Caco-2 (cell line): Measurements from ENCODE around the gene LHX3. TPM values are rescaled to one million over a fixed set of nuclear protein-coding genes. Genes with fewer than 3 reads are reported as not detected.
"Not testable (repeated sequence)": the region's sequence is repeated elsewhere in the genome, so short reads cannot be mapped to it uniquely, and the experiment has no call there.

Experiments
- BruUV-seq: library from RNA; stranded (reverse); fragments of 400-500 nt; replicated peaks from 2 replicates; lab custom pipeline; 2021; lab: Mats Ljungman, UMichigan
- CTCF ChIA-PET: fragments of 300-600 bp; sonication (Branson Sonifier 250); formaldehyde crosslinking; loops from one replicate; lab custom pipeline; 2022; ENCODE audit warnings: antibody characterized with exemption; lab: Charles Lee
- POLR2A ChIA-PET: fragments of 300-600 bp; sonication (Branson Sonifier 250); formaldehyde crosslinking; loops from one replicate; lab custom pipeline; 2022; ENCODE audit warnings: antibody characterized with exemption; lab: Charles Lee
- DNase-seq, 2 experiments: peaks; one replicate each; pipeline versions ENCODE4 v3.0.0 to v3.0.0-alpha.2; 2020 to 2022
- H3K27me3 ChIP-seq: replicated peaks from 2 replicates; pipeline ENCODE4 v1.6.0; 2011; ENCODE audit warnings: low read length; ENCODE audit not compliant: control insufficient read depth, insufficient read depth
- H3K36me3 ChIP-seq: 2 replicates; pipeline ENCODE4 v1.5.1; 2011; ENCODE audit warnings: low read length; ENCODE audit not compliant: control insufficient read depth, insufficient read depth
- H3K4me1 ChIP-seq: fragments of 250-450 bp; sonication (Bioruptor Pico); 2 replicates; pipeline ENCODE4 v1.5.1; 2020; ENCODE audit warnings: mild to moderate bottlenecking
- H3K4me3 ChIP-seq: 2 replicates; pipeline ENCODE4 v1.5.1; 2011; ENCODE audit warnings: low read depth, mild to moderate bottlenecking, control low read depth, low read length
- H3K9me3 ChIP-seq: fragments of 250-450 bp; sonication (Bioruptor Pico); 2 replicates; pipeline ENCODE4 v1.5.1; 2020; ENCODE audit warnings: mild to moderate bottlenecking, moderate library complexity
- H3K27ac Mint-ChIP-seq: one replicate; pipeline ENCODE4 v1.8.0; 2022; ENCODE audit warnings: mixed read lengths; ENCODE audit not compliant: unreplicated experiment
- H3K27me3 Mint-ChIP-seq: one replicate; pipeline ENCODE4 v1.8.0; 2022; ENCODE audit warnings: mixed read lengths; ENCODE audit not compliant: insufficient read depth, unreplicated experiment
- H3K36me3 Mint-ChIP-seq: one replicate; pipeline ENCODE4 v1.8.0; 2022; ENCODE audit warnings: mild to moderate bottlenecking, mixed read lengths; ENCODE audit not compliant: insufficient read depth, unreplicated experiment
- H3K4me1 Mint-ChIP-seq: one replicate; pipeline ENCODE4 v1.8.0; 2022; ENCODE audit warnings: low read depth, mixed read lengths; ENCODE audit not compliant: unreplicated experiment
- H3K4me3 Mint-ChIP-seq: one replicate; pipeline ENCODE4 v1.8.0; 2022; ENCODE audit warnings: mild to moderate bottlenecking, moderate library complexity, mixed read lengths; ENCODE audit not compliant: unreplicated experiment
- H3K9me3 Mint-ChIP-seq: one replicate; pipeline ENCODE4 v1.8.0; 2022; ENCODE audit warnings: mixed read lengths; ENCODE audit not compliant: unreplicated experiment
- intact Hi-C: fragments of 100-400 bp; cut with micrococcal nuclease; formaldehyde crosslinking; loops from one replicate; pipeline ENCODE4 v1.10.0; 2022; ENCODE audit not compliant: unreplicated experiment
- total RNA-seq: library from RNA; stranded (reverse); gene quantifications from 2 replicates; pipeline ENCODE4 v1.2.3, GENCODE V29; 2022
- TF ChIP-seq, protein P1 (sequence below), 2 experiments: fragments of 200-600 bp in 1 of 2; IDR thresholded peaks; 1 replicate in 1 of 2; 2 replicates in 1 of 2; pipeline versions ENCODE4 v1.5.1 to v1.8.0; 2011 to 2022; ENCODE audit warnings: antibody characterized with exemption in 1 of 2, control low read depth in 1 of 2, inconsistent platforms in 1 of 2, low read depth in 1 of 2, low read length in 1 of 2, mild to moderate bottlenecking in 1 of 2, moderate library complexity in 1 of 2; ENCODE audit not compliant: insufficient read depth in 1 of 2, severe bottlenecking in 1 of 2, unreplicated experiment in 1 of 2

Gene LHX3
- total RNA-seq, 1 experiment from 2014 or later: 1.2 TPM

DNA sequence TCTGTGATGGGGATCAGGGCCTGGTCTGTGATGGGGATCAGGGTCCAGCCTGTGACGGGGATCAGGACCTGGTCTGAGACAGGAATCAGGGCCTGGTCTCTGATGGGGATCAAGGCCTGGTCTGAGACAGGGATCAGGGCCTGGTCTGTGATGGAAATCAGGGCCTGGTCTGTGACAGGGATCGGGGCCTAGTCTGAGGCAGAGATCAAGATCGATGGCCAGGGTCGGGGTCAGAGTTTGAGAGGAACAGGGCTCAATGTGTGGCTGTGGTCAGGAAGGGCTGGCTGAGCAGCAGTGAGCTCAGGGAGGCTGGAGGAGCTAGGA lies 52.4 kb downstream of the LHX3 start:
- H3K9me3 Mint-ChIP-seq: no peaks in the 10 kb centered on the region
- H3K4me1 Mint-ChIP-seq: no peaks in the 10 kb centered on the region
- TF ChIP-seq, protein P1, sequence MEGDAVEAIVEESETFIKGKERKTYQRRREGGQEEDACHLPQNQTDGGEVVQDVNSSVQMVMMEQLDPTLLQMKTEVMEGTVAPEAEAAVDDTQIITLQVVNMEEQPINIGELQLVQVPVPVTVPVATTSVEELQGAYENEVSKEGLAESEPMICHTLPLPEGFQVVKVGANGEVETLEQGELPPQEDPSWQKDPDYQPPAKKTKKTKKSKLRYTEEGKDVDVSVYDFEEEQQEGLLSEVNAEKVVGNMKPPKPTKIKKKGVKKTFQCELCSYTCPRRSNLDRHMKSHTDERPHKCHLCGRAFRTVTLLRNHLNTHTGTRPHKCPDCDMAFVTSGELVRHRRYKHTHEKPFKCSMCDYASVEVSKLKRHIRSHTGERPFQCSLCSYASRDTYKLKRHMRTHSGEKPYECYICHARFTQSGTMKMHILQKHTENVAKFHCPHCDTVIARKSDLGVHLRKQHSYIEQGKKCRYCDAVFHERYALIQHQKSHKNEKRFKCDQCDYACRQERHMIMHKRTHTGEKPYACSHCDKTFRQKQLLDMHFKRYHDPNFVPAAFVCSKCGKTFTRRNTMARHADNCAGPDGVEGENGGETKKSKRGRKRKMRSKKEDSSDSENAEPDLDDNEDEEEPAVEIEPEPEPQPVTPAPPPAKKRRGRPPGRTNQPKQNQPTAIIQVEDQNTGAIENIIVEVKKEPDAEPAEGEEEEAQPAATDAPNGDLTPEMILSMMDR (IDR thresholded peaks at IDR 0.05; ENCODE audit: insufficient read depth in 1 of 2, low read depth in 1 of 2, low read length in 1 of 2, severe bottlenecking in 1 of 2, unreplicated experiment in 1 of 2): no peak
- H3K4me3 ChIP-seq: no peak overlapping the region
- no peaks in the 10 kb centered on the region for H3K36me3 Mint-ChIP-seq
- no peak overlapping the region for H3K4me3 Mint-ChIP-seq
- ChIA-PET POLR2A (no interaction called here), CTCF (interaction anchor here (0.7 kb wide), 1 partner anchor 9 kb away, joined by 3 read pairs; no protein-coding TSS in a partner anchor)
- no peaks in the 10 kb centered on the region for H3K27me3 ChIP-seq
- no peaks in the 10 kb centered on the region for H3K4me1 ChIP-seq
- BruUV-seq: no TSS peak
- DNase-seq: no peak
- H3K9me3 ChIP-seq: no peaks in the 10 kb centered on the region
- no peak overlapping the region for H3K27ac Mint-ChIP-seq
- H3K36me3 ChIP-seq: no peaks in the 10 kb centered on the region
- H3K27me3 Mint-ChIP-seq: no peaks in the 10 kb centered on the region
- intact Hi-C loops: no loop called here

DNA sequence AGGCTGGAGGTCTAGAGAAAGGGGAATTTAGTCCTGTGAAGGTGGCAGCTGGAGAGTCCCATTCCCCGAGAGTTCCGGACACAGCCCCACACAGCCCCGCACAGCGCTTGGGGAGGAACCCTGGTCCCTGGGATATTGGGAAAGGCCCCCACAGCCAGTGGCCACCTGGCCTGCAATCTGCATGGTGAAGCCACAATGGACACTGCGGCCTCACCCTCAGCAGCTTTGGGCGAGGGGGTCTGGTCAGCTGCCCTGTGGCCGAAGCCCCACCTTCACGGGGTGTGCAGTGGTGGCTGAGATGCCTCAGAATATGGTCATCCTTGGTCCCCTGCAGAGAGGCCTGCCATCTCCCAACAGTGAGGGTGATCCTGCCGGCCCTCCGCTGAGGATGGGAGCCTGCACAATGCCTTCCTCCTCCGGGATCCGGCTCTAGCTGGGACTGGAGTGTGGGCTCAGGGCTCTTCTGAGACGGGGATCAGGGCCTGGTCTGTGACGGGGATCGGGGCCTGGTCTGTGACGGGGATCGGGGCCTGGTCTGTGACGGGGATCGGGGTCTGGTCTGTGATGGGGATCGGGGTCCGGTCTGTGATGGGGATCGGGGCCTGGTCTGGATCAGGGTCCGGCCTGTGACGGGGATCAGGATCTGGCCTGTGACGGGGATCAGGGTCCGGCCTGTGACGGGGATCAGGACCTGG lies 52.9 kb downstream of the LHX3 start:
- Mint-ChIP-seq H3K9me3 (no peaks in the 10 kb centered on the region), H3K27me3 (no peaks in the 10 kb centered on the region), H3K36me3 (no peaks in the 10 kb centered on the region), H3K27ac (no peak overlapping the region), H3K4me3 (no peak overlapping the region), H3K4me1 (no peaks in the 10 kb centered on the region)
- TF ChIP-seq, protein P1 (IDR thresholded peaks at IDR 0.05; ENCODE audit: insufficient read depth in 1 of 2, low read depth in 1 of 2, low read length in 1 of 2, severe bottlenecking in 1 of 2, unreplicated experiment in 1 of 2): no peak
- BruUV-seq: no TSS peak
- Histone ChIP-seq H3K27me3 (no peaks in the 10 kb centered on the region), H3K9me3 (no peaks in the 10 kb centered on the region), H3K4me1 (no peaks in the 10 kb centered on the region), H3K4me3 (no peak overlapping the region), H3K36me3 (no peaks in the 10 kb centered on the region)
- ChIA-PET POLR2A (no interaction called here), CTCF (no interaction called here)
- no peak for DNase-seq
- intact Hi-C loops: no loop called here

DNA sequence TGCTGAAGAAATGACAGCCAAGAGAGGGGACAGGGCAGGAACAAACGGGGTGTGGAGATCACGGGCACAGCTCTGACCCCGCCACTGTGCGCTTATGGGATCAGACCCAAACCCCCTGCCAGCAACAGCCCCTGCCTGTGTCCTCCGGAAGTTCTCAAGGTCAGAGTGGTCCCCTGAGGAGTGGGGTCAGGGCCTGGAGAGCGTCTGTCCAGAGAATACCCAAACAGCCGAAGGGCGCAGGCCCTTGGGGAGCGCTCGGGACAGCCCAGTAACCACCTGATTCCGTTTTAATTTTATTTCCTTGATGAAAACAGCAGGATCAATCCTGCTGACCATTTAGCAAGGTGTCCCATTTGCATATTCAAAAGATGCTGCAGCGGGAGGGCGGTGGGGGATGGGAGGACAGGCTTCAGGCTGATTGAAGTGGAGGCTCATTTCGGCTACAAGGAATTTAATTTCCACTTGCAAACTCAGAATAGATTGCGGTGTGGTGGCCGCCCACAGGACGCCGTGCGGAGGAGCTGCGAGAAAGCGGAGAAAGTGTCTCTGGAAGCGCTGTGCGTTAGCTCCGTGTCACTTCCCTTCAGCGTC lies 53.6 kb downstream of the LHX3 start:
- intact Hi-C loops: no loop called here
- no peaks in the 10 kb centered on the region for H3K9me3 ChIP-seq
- Mint-ChIP-seq H3K36me3 (no peaks in the 10 kb centered on the region), H3K27ac (no peak overlapping the region), H3K9me3 (no peaks in the 10 kb centered on the region), H3K27me3 (no peaks in the 10 kb centered on the region), H3K4me3 (no peak overlapping the region), H3K4me1 (no peaks in the 10 kb centered on the region)
- ChIA-PET POLR2A (no interaction called here), CTCF (no interaction called here)
- H3K4me3 ChIP-seq: no peak overlapping the region
- H3K4me1 ChIP-seq: no peaks in the 10 kb centered on the region
- BruUV-seq: no TSS peak
- H3K27me3 ChIP-seq: no peaks in the 10 kb centered on the region
- TF ChIP-seq, protein P1 (IDR thresholded peaks at IDR 0.05; ENCODE audit: insufficient read depth in 1 of 2, low read depth in 1 of 2, low read length in 1 of 2, severe bottlenecking in 1 of 2, unreplicated experiment in 1 of 2): no peak
- no peak for DNase-seq
- no peaks in the 10 kb centered on the region for H3K36me3 ChIP-seq

DNA sequence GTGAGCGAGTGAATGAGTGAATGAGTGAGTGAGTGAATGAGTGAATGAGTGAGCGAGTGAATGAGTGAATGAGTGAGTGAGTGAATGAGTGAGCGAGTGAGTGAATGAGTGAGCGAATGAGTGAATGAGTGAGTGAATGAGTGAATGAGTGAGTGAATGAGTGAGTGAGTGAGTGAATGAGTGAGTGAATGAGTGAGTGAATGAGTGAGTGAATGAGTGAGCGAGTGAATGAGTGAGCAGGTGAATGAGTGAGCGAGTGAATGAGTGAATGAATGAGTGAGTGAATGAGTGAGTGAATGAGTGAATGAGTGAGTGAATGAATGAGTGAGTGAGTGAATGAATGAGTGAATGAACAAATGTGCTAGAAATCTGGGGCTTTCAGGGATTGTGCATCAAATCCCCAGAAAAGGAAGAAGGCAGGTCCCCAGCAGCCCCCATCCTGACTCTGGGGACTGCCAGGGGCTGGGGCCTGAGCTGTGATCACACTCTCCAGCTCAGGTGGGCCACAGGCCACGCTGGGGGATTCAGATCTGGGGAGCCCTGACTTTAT lies 54.2 kb downstream of the LHX3 start:
- H3K4me1 Mint-ChIP-seq, CTCF ChIA-PET, H3K9me3 Mint-ChIP-seq: not testable (repeated sequence)

More for the DNA sequence above, 54.2 kb downstream of the LHX3 start:
- H3K36me3 Mint-ChIP-seq, H3K4me3 Mint-ChIP-seq, DNase-seq, intact Hi-C loops, POLR2A ChIA-PET, H3K27me3 Mint-ChIP-seq, H3K27ac Mint-ChIP-seq, H3K36me3 ChIP-seq, H3K4me3 ChIP-seq, BruUV-seq, H3K4me1 ChIP-seq, H3K9me3 ChIP-seq, H3K27me3 ChIP-seq: not testable (repeated sequence)
